Keratinocyte (primary cell): ENCODE measurements around the gene GRIN3B. TPM values are rescaled to one million over a fixed set of nuclear protein-coding genes. Genes with fewer than 3 reads are reported as not detected.

Experiments
- DNase-seq: peaks from one replicate; pipeline ENCODE4 v3.0.0-alpha.2; 2011; ENCODE audit warnings: low read depth, missing footprints, low spot score
- FAIRE-seq: peaks from 2 replicates; lab custom pipeline; 2011; peaks lifted over from hg19 to GRCh38; lab: Jason Lieb, UNC
- H2AFZ ChIP-seq: 2 replicates; pipeline ENCODE4 v1.6.0; 2012; ENCODE audit warnings: low read length, control low read depth, inconsistent platforms; ENCODE audit not compliant: control insufficient read depth
- H3K27ac ChIP-seq: 2 replicates; pipeline ENCODE4 v1.5.1; 2011; ENCODE audit warnings: low read length; ENCODE audit not compliant: control insufficient read depth, insufficient read depth
- H3K27me3 ChIP-seq: 3 replicates; pipeline ENCODE4 v1.6.0; 2011; ENCODE audit warnings: low read length; ENCODE audit not compliant: control insufficient read depth, insufficient read depth; ENCODE audit errors: extremely low read depth
- H3K36me3 ChIP-seq, 2 experiments: 2 replicates in 1 of 2; 3 replicates in 1 of 2; pipeline ENCODE4 v1.5.1; 2011; ENCODE audit warnings: low read length in 2 of 2, mild to moderate bottlenecking in 1 of 2; ENCODE audit not compliant: control insufficient read depth in 2 of 2, insufficient read depth in 2 of 2; ENCODE audit errors: extremely low read depth in 1 of 2
- H3K4me1 ChIP-seq: 3 replicates; pipeline ENCODE4 v1.5.1; 2011; ENCODE audit warnings: low read length; ENCODE audit not compliant: control insufficient read depth, insufficient read depth; ENCODE audit errors: extremely low read depth
- H3K4me2 ChIP-seq: 3 replicates; pipeline ENCODE4 v1.6.0; 2011; ENCODE audit warnings: low read depth, low read length; ENCODE audit not compliant: control insufficient read depth, insufficient read depth; ENCODE audit errors: extremely low read depth
- H3K4me3 ChIP-seq, 3 experiments: fragments of 200-600 bp in 1 of 3; sonication (generic) in 1 of 3; 2 replicates in 2 of 3; 3 replicates in 1 of 3; pipeline ENCODE4 v1.5.1; 2011 to 2016; ENCODE audit warnings: low read length in 3 of 3, mild to moderate bottlenecking in 3 of 3, control low read depth in 2 of 3, inconsistent platforms in 1 of 3, low read depth in 1 of 3, mixed read lengths in 1 of 3, mixed run types in 1 of 3, moderate library complexity in 1 of 3; ENCODE audit not compliant: control insufficient read depth in 2 of 3, insufficient read depth in 2 of 3; ENCODE audit errors: extremely low read depth in 1 of 3
- H3K79me2 ChIP-seq: 2 replicates; pipeline ENCODE4 v1.6.0; 2012; ENCODE audit warnings: low read length; ENCODE audit not compliant: control insufficient read depth, insufficient read depth
- H3K9ac ChIP-seq: 3 replicates; pipeline ENCODE4 v1.6.0; 2011; ENCODE audit warnings: low read length; ENCODE audit not compliant: control insufficient read depth, insufficient read depth; ENCODE audit errors: extremely low read depth
- H3K9me1 ChIP-seq: 3 replicates; pipeline ENCODE4 v1.6.0; 2011; ENCODE audit warnings: low read length; ENCODE audit not compliant: control insufficient read depth, insufficient read depth; ENCODE audit errors: extremely low read depth
- H3K9me3 ChIP-seq: 2 replicates; pipeline ENCODE4 v1.5.1; 2012; ENCODE audit warnings: low read depth, low read length; ENCODE audit not compliant: control insufficient read depth
- H4K20me1 ChIP-seq: 3 replicates; pipeline ENCODE4 v1.6.0; 2011; ENCODE audit warnings: low read length; ENCODE audit not compliant: control insufficient read depth, insufficient read depth; ENCODE audit errors: extremely low read depth
- EZH2 ChIP-seq: IDR thresholded peaks from one replicate; pipeline ENCODE4 v1.6.1; 2012; ENCODE audit warnings: inconsistent platforms, mild to moderate bottlenecking, low read length, moderate library complexity
- dilution Hi-C: fragments of 300-500 bp; cut with MboI; formaldehyde crosslinking; loops from one replicate; pipeline ENCODE4 v1.7.0; 2020; ENCODE audit warnings: low sequenced_read_pairs; ENCODE audit not compliant: extremely low pct_ligation_motif_present
- polyA plus RNA-seq, 5 experiments: library from polyadenylated mRNA; depleted of rRNA in 3 of 5; stranded (reverse) in 3 of 5; stranded (forward) in 1 of 5; unstranded in 1 of 5; fragments of >200 nt; gene quantifications; 1 replicate in 1 of 5; 2 replicates in 3 of 5; 3 replicates in 1 of 5; pipeline versions ENCODE4 v1.2.1 to v1.2.3, GENCODE V29; 2011 to 2012; ENCODE audit warnings: missing spikeins in 2 of 5, low read depth in 1 of 5, low replicate concordance in 1 of 5
- TF ChIP-seq, protein P1 (sequence below), 3 experiments: IDR thresholded peaks in 1 of 3; conservative IDR thresholded peaks in 1 of 3; optimal IDR thresholded peaks in 1 of 3; 2 replicates in 2 of 3; 3 replicates in 1 of 3; pipeline versions ENCODE3 to v1.5.1; 2011; ENCODE audit warnings: low read length in 3 of 3, mild to moderate bottlenecking in 3 of 3, moderate library complexity in 2 of 3, control low read depth in 1 of 3, inconsistent platforms in 1 of 3; ENCODE audit not compliant: insufficient read depth in 2 of 3; ENCODE audit errors: extremely low read depth in 1 of 3

Gene GRIN3B
- polyA plus RNA-seq, 1 donor (not counting 4 experiments of a cell fraction or from before 2014, with no cell fraction given), result 0.20 TPM

- H3K9me3 ChIP-seq, result no peaks in the 10 kb centered on the region
- peak overlapping the region; percentile 89 for H3K9ac ChIP-seq
- peaks cover 13 to 23% of the 10 kb centered on the region in 2 experiments for H3K36me3 ChIP-seq
- TF ChIP-seq EZH2, result no peak
- TF ChIP-seq, protein P1, sequence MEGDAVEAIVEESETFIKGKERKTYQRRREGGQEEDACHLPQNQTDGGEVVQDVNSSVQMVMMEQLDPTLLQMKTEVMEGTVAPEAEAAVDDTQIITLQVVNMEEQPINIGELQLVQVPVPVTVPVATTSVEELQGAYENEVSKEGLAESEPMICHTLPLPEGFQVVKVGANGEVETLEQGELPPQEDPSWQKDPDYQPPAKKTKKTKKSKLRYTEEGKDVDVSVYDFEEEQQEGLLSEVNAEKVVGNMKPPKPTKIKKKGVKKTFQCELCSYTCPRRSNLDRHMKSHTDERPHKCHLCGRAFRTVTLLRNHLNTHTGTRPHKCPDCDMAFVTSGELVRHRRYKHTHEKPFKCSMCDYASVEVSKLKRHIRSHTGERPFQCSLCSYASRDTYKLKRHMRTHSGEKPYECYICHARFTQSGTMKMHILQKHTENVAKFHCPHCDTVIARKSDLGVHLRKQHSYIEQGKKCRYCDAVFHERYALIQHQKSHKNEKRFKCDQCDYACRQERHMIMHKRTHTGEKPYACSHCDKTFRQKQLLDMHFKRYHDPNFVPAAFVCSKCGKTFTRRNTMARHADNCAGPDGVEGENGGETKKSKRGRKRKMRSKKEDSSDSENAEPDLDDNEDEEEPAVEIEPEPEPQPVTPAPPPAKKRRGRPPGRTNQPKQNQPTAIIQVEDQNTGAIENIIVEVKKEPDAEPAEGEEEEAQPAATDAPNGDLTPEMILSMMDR (optimal IDR thresholded peaks at IDR 0.05 in 1 of 3, IDR thresholded peaks at IDR 0.05 in 1 of 3, conservative IDR thresholded peaks at IDR 0.05 in 1 of 3; ENCODE audit: extremely low read depth in 1 of 3, insufficient read depth in 2 of 3, low read length in 3 of 3), result no peak
- peak overlapping the region; percentile 89 for H3K4me2 ChIP-seq
- H4K20me1 ChIP-seq, result peaks cover 14% of the 10 kb centered on the region
- FAIRE-seq (no peak), DNase-seq (no peak)
- H3K4me3 ChIP-seq, result peak overlapping the region; percentile 94 to 99 (median 97)
- H3K4me1 ChIP-seq, result peaks cover 11% of the 10 kb centered on the region
- H3K27ac ChIP-seq, result peak overlapping the region; percentile 85
- no peaks in the 10 kb centered on the region for H3K27me3 ChIP-seq
- peaks cover 54% of the 10 kb centered on the region for H3K79me2 ChIP-seq
- H2AFZ ChIP-seq, result no peak overlapping the region
- no peaks in the 10 kb centered on the region for H3K9me1 ChIP-seq
- dilution Hi-C loops, result no loop called here
These were observed 28.1 kb downstream of the GRIN3B start for GRCh38 chr19:1028062-1028926.

DNA sequence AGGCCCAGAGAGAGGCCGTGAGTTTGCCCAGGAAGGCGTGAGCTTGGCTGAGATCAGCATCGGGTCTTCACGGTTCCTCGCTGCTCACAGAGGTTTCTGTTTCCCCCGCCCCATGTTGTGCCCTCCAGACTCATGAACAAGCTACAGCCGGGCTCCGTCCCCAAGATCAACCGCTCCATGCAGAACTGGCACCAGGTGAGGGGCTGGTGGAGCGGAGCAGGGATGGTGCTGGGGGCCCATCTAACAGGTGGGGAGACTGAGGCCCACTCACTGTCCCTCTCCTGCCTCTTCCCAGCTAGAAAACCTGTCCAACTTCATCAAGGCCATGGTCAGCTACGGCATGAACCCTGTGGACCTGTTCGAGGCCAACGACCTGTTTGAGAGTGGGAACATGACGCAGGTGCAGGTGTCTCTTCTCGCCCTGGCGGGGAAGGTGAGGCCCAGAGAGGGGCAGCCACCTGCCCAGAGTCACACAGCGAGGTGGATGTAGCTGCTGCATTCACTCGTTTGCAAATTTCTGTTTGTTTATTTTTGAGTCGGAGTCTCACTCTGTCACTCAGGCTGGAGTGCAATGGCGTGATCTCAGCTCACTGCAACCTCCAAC lies 32.1 kb downstream of the GRIN3B start:
- no peak overlapping the region for H2AFZ ChIP-seq
- no peak overlapping the region for H3K4me3 ChIP-seq
- dilution Hi-C loops, result no loop called here
- H3K4me1 ChIP-seq, result peaks cover 11% of the 10 kb centered on the region
- H4K20me1 ChIP-seq, result peaks cover 20% of the 10 kb centered on the region
- no peak overlapping the region for H3K4me2 ChIP-seq
- H3K27ac ChIP-seq, result no peak overlapping the region
- H3K27me3 ChIP-seq, result no peaks in the 10 kb centered on the region
- peaks cover 29 to 34% of the 10 kb centered on the region in 2 experiments for H3K36me3 ChIP-seq
- H3K9me1 ChIP-seq, result no peaks in the 10 kb centered on the region
- peaks cover 55% of the 10 kb centered on the region for H3K79me2 ChIP-seq
- no peak for FAIRE-seq
- H3K9me3 ChIP-seq, result no peaks in the 10 kb centered on the region
- no peak overlapping the region for H3K9ac ChIP-seq
- TF ChIP-seq, protein P1 (optimal IDR thresholded peaks at IDR 0.05 in 1 of 3, IDR thresholded peaks at IDR 0.05 in 1 of 3, conservative IDR thresholded peaks at IDR 0.05 in 1 of 3; ENCODE audit: extremely low read depth in 1 of 3, insufficient read depth in 2 of 3, low read length in 3 of 3), result no peak
- TF ChIP-seq EZH2, result no peak
- DNase-seq, result no peak
